Anterior cingulate cortex (tissue), 58 donors: ENCODE data around the gene NDUFA6.
A peak's percentile ranks its signal among the peaks of the same experiment; 100 is the strongest.
"Not testable (repeated sequence)": the region's sequence is repeated elsewhere in the genome, so short reads cannot be mapped to it uniquely, and the experiment has no call there.

Experiments used
- DNase-seq, 58 donors: peaks; one replicate each; lab custom pipeline; 2025; lab: John Stamatoyannopoulos, UW

NDUFA6 gene

DNA sequence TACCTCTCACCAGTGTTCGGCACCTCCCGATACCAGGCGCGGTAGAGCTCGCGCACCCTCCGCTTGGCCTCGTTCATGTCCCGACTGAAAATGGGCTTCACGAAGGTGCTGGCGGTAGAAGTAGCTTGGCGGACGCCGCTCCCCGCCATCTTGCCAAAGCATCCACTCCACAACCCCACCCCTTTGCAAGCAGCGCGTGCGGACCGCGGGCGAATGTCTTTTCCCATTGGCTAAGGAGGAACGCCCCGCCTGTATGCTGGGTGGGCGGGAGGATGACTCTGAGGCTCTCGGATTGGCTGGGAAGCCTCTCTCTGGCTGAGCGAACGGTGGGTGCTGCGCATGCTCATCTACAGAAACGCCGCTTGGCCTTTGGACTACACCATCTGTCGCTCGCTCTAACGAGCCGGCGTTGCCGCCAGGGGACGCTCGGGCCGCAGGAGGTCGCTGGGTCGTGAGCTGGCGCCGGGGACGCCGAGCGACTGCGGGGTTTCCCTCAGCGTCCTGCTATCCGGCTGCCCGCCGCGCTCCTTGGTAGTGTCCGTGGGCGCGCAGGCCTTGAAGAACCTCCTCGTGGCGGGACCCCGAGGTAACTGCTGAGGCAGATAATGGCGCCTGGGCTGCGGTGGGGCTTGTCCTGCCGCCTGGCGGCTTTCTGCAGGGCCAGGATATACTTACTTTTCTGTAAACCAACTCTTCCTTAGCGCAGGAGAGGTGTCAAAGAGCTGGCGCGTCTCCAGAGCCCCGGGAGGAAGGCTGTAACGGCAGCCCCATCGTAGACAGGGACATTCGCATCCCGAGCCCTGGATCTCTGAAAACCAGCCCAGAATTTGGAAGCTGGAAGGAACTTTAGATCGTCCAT is at the start of gene NDUFA6:
TSS of gene NDUFA6 (minus strand) at position 177 of the 859 bp plus-strand sequence. CDS start at position 149, 28 bp downstream.
- peak; percentile 87 to 100 (median 99) for DNase-seq

DNA sequence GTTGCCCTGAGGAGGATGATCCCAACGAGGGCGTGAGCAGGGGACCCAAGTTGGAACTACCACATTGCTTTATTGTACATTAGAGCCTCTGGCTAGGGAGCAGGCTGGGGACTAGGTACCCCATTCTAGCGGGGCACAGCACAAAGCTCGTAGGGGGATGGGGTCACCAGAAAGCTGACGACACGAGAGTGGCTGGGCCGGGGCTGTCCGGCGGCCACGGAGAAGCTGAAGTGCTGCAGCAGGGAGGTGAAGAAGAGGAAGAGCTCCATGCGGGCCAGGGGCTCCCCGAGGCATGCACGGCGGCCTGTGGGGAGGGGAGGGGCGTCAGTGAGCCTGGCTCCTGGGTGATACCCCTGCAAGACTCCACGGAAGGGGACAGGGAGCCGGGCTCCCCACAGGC is 49.6 kb upstream of the NDUFA6 start:
- not testable (repeated sequence) for DNase-seq

DNA sequence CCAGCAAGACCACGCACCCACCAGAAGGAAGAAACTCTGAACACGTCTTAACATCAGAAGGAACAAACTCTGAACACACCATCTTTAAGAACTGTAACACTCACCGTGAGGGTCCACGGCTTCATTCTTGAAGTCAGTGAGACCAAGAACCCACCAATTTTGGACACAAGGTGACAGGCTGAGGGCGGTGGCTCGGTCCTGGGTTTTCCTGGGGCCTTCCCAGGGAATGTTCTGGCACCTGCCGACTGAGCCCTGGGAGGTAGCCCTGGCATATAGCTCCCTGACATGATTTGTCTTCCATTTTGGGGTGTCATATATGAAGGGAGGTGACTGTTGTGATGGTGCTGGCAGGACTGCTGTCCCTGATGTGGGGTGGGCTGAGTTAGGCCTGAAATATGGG is 48.9 kb upstream of the NDUFA6 start:
- DNase-seq = not testable (repeated sequence)

DNA sequence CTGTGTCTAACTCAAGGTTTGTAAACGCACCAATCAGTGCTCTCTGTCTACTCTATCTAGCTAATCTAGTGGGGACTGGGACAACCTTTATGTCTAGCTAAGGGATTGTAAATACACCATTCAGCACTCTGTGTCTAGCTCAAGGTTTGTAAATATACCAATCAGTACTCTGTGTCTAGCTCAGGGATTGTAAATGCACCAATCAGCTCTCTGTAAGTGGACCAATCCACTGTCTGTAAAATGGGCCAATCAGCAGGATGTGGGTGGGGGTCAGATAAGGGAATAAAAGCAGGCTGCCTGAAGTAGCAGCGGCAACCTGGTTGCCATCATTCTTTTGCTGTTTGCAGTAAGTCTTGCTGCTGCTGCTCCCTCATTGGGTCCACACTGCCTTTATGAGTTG is 48.4 kb upstream of the NDUFA6 start:
- no peak for DNase-seq

DNA sequence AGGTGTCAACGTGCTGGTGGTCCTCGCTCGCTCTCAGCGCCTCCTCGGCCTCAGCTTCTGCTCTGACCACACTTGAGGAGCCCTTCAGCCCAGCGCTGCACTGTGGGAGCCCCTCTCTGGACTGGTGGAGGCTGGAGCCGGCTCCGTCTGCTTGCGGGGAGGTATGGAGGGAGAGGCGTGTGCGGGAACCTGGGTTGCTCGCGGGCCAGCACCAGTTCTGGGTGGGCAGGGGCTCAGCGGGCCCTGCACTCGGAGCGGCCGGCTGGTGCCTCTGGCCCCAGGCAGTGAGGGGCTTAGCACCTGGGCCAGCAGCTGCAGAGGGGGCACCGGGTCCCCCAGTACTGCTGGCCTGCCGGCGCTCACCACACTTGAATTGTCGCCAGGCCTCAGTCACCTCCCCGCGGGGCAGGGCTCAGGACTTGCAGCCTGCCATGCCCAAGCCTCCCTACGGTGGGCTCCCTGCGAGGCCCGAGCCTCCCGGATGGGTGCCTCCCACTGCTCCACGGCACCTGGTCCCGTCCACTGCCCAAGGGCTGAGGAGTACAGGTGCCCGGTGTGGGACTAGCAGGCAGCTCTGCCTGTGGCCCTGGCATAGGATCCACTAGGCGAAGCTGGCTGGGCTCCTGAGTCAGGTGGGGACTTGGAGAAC is 47.7 kb upstream of the NDUFA6 start:
- no peak for DNase-seq

DNA sequence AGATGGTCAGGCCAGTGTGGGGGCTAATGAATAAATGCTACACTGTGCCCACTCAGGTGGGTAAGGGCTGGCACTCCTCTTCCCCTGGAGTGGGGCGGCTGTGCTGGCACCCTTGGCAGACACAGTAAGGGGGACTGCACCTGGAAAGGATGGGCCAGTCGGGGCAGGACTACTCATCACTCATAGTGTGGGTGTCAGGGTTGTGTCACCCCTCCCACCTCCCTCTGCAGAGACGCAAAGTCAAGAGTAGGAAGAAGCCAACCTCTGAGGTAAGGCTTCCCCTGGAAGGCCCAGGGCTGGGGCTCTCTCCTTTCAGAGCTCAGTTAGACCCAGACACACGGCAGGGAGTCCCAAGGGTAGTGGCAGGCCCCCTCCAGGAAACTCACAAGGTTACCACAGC is 45.1 kb upstream of the NDUFA6 start:
- not testable (repeated sequence) for DNase-seq

DNA sequence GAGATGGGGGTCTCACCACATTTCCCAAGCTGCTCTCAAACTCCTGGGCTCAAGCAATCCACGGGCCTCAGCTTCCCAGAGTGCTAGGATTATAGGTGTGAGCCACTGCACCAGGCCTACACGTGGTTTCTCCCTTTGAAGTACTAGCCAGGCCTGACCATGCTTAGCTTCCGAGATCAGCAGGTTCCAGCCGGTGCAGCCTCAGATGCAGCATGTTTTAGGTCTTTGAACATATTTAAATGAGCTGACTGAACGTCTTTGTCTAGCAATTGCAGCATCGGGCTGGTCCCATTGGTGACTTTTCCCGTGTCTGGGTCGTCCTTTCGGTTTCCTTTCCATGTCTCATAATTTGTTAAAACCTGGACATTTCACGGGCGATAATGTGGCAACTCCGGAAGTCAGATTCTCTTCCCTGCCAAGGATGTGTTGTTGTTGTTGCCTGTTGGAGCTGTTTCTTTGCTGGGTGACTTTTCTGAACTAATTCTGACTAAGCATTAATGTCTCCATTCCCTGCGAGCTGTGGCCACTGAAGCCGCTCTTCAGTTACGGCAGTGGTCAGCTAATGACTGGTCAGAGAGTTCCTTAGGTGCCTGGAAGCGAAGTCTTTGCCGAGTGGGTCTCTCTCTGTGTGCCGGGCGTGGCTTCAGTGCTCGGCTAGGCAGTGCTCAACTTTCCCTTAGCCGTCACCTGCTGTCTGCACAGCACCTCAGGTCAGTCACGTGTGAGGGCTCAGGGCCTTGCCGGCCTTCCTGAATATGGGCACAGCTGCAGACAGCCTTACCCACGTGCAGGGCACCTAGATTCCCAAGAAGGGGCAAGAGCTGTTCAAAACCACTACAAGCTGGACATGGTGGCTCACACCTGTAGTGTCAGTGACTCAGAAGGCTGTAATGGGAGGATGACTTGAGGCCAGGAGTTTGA is 43.8 kb upstream of the NDUFA6 start:
- no peak for DNase-seq

DNA sequence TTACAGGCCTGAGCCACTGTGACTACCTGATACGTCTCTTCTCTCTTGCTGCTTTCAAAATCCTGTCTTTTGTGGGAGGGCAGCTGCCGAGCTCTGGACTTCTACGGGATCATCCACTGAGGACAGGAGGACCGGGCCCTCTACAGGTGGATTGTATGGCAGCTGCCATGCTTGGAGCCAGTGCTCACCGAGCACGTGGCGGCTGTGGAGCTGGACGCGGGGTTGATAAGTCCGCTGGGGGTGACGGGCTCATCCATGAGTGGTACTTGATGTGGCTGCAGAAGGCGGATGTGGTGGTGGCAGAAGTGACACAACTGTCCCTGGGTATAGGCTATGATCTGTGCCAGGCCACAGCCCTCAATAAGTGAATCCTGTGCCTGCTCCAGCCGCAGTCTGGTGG is 41.9 kb upstream of the NDUFA6 start:
- no peak for DNase-seq

DNA sequence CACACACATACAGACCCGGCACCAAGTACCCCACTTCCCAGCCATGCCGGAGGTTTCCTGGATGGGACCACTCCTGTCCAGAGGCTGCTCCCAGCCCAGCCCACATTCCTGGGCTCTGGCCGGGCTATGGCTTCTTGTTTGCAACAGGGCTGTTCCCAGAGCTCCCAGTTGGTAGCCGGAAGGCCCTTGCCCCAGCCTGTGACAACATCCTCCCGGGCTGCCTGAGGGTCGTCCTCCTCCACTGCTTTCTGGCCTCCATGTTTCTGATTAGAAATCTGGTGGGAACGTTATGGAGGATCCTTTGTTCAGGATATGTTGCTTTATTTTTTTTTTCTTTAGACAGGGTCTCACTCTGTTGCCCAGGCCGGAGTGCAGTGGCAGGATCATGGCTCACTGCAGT is 41.0 kb upstream of the NDUFA6 start:
- no peak for DNase-seq

DNA sequence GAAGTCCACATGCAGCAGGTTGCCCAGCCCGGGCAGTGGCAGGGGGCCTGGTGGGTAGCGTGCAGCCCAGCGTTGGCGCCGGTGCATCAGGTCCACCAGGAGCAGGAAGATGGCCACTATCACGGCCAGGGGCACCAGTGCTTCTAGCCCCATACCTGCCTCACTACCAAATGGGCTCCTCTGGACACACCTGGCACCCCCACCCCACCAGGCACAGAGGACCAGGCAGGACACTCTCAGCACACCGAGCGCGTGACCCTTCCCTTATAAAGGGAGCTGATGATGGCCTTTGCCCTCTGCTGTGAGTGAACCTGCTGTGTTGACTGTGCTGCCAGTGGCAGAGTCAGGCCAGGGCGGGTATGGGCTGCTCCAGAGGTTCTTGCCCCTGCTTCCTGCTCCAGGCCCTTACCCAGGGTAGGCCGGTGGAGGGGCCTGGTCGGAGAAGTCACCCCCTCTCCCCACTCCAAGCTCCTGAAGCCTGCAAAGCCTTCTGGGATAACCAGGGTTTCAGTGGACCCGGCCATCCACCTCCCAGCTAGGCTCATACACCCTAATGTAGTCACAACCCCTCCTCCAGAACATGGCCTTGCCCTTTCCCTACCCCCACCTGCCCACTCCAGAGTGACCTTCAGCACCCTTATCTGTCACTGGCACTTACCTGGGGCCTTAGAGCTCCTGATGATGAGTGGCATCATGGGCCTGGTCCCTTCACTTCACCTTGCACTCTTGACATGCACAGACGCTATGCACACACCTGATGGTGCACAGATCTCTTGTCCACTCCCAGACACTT is 40.3 kb upstream of the NDUFA6 start, which contains the start of gene CYP2D6:
TSS of gene CYP2D6 (minus strand) at position 172 of the 793 bp plus-strand sequence. CDS start at position 153, 19 bp downstream.
- not testable (repeated sequence) for DNase-seq

DNA sequence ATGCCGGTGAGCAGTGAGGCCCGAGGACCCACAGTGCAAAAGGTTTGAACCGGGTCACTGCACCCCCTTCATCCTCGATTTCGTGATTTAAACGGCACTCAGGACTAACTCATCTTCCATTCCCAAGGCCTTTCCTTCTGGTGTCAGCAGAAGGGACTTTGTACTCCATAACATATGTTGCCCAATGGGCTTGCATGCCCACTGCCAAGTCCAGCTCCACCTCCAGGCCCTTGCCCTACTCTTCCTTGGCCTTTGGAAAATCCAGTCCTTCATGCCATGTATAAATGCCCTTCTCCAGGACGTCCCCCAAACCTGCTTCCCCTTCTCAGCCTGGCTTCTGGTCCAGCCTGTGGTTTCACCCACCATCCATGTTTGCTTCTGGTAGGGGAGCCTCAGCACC is 39.6 kb upstream of the NDUFA6 start:
- not testable (repeated sequence) for DNase-seq

DNA sequence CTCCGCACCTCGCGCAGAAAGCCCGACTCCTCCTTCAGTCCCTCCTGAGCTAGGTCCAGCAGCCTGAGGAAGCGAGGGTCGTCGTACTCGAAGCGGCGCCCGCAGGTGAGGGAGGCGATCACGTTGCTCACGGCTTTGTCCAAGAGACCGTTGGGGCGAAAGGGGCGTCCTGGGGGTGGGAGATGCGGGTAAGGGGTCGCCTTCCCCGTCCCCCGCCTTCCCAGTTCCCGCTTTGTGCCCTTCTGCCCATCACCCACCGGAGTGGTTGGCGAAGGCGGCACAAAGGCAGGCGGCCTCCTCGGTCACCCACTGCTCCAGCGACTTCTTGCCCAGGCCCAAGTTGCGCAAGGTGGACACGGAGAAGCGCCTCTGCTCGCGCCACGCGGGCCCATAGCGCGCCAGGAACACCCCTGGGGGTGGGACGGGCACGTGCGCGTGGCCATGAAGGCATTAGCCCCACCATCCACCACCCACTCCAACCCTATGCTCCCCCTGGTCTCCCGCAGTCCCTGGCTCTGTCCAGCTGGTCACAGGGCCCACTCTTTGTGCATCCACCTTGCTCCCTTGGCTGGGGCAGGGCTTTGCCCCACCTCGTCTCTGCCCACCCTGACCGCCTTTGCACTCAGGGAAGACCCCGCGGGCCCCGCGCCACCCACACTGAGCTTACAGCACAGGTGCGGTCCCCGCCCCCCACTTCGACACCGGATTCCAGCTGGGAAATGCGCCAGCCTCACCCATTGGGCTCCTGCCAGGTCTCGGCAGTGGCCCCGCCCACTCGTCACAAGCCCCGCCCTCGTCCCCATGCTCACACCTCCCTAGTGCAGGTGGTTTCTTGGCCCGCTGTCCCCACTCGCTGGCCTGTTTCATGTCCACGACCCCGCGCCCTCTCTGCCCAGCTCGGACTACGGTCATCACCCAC is 38.5 kb upstream of the NDUFA6 start:
- peak in 2 of 58 donors; percentile 34 to 62 for DNase-seq

DNA sequence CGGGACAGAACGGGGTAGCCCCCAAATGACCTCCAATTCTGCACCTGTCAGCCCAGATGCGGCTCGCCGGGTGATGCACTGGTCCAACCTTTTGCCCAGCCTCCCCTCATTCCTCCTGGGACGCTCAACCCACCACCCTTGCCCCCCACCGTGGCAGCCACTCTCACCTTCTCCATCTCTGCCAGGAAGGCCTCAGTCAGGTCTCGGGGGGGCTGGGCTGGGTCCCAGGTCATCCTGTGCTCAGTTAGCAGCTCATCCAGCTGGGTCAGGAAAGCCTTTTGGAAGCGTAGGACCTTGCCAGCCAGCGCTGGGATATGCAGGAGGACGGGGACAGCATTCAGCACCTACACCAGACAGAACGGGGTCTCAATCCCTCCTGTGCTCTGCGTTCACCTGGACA is 37.4 kb upstream of the NDUFA6 start:
- DNase-seq = not testable (repeated sequence)

DNA sequence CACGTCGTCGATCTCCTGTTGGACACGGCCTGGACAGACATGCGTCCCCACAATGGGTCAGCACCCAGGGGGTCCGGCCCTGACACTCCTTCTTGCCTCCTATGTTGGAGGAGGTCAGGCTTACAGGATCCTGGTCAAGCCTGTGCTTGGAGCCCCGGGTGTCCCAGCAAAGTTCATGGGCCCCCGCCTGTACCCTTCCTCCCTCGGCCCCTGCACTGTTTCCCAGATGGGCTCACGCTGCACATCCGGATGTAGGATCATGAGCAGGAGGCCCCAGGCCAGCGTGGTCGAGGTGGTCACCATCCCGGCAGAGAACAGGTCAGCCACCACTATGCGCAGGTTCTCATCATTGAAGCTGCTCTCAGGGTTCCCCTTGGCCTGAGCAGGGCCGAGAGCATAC is 37.0 kb upstream of the NDUFA6 start:
- no peak for DNase-seq

DNA sequence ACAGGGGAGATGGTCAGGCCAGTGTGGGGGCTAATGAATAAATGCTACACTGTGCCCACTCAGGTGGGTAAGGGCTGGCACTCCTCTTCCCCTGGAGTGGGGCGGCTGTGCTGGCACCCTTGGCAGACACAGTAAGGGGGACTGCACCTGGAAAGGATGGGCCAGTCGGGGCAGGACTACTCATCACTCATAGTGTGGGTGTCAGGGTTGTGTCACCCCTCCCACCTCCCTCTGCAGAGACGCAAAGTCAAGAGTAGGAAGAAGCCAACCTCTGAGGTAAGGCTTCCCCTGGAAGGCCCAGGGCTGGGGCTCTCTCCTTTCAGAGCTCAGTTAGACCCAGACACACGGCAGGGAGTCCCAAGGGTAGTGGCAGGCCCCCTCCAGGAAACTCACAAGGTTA is 33.0 kb upstream of the NDUFA6 start:
- not testable (repeated sequence) for DNase-seq

DNA sequence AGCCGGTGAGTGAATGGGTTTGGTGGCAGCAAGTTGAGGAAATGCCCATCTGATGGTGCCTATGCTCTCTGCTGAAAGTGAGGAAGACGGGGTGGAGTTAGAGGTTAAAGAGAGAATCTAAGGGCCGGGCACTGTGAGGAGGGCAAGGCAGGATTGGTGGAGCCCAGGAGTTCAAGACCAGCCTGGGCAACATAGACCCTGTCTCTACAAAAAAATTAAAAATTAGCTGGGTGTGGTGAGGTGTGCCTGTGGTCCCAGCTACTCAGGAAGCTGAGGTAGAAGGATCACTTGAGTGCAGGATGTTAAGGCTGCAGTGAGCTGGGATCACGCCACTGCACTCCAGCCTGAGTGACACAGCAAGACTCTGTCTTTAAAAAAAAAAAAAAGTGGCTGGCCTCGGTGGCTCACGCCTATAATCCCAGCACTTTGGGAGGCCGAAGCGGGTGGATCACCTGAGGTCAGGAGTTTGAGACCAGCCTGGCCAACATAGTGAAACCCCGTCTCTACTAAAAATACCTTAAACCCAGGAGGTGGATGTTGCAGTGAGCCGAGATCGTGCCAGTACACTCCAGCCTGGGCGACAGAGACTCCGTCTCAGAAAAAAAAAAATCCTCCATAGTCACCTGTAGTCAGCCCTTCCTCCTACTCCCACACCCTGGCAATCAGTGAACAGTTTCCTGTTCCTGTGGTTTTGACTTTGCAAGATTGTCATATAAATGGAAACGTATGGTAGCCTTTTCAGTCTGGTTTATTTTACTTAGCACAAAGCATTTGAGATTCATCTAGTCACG is 29.9 kb upstream of the NDUFA6 start:
- DNase-seq = not testable (repeated sequence)

DNA sequence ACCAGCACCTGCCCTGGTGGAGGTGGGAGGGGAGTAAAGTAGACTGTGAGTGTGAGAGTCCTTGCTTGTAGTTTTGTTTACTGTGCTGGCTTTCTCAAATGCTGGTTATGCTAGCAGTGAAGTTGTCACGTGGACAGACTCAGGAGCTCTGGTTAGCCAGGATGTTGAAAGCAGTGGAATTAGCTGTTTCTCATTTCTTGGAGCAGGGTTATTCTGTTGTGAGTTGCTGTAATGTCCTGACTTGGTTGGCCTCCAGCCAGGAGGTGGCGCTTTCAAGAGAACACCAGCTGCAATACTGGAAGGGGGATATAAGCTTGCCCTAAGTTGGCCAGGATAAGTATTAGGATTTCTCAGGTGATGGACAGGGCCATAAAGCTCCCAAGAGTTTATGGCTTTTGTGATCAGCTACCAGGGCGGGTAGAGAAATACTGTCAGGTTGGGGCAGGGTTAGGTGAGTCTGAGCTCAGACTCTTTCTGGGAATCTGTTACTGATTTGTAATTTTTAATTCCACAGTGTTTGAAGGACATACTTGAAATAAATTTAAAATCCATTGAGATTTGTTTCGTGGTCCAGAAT is 26.4 kb upstream of the NDUFA6 start:
- peak in 1 of 58 donors; percentile 9 for DNase-seq
